ENCODE data around the gene QSOX1. TPM values are rescaled to one million over a fixed set of nuclear protein-coding genes. Genes with fewer than 3 reads are reported as not detected.
A peak's percentile ranks its signal among the peaks of the same experiment; 100 is the strongest.

QSOX1 gene
- total and polyA plus RNA-seq, 9 of the 15 experiments (the other 6 are each of a cell fraction or from before 2014, with no cell fraction given) = 4.0 to 53.1 (median 15.0) TPM

- CTCF ChIA-PET (ENCODE audit: low intra/inter-chr PET ratio) = no interaction called here
Observed at GRCh38 chr1:180247061-180247460, 92.4 kb downstream of the QSOX1 start.

More at GRCh38 chr1:180247061-180247460, 92.4 kb downstream of the QSOX1 start:
- in situ Hi-C loops (cut with MboI) (loop anchor here (5.0 kb wide), 1 partner anchor 60 kb away; no protein-coding TSS in a partner anchor), intact Hi-C loops (cut with micrococcal nuclease) (no loop called here)
- ATAC-seq = no peak
- no peaks in the 10 kb centered on the region for H3K36me3 ChIP-seq (ENCODE audit: control insufficient read depth, insufficient read depth, low read length)
- H3K79me2 ChIP-seq (ENCODE audit: control insufficient read depth, insufficient read depth, low read length) = no peaks in the 10 kb centered on the region
- no peak overlapping the region for H3K4me2 ChIP-seq (ENCODE audit: insufficient read depth, low read length)
- H3K27me3 ChIP-seq (ENCODE audit: control insufficient read depth in 2 of 2, insufficient read depth in 2 of 2, low read length in 2 of 2) = peaks cover 7 to 30% of the 10 kb centered on the region in 2 experiments; a peak in 3 of 5 replicates
- DNase-seq (ENCODE audit: extremely low read depth in 1 of 4, low spot score in 3 of 4) = no peak
- POLR2A ChIA-PET = interaction anchor here (1.0 to 1.4 kb wide), 3 partner anchors 12 to 50 kb away, joined by 3 to 4 read pairs (median 3); no protein-coding TSS in a partner anchor
- H3K9me1 ChIP-seq (ENCODE audit: control insufficient read depth, insufficient read depth, low read length) = no peaks in the 10 kb centered on the region
- no peak overlapping the region for H3K9ac ChIP-seq (ENCODE audit: insufficient read depth in 1 of 2, low read depth in 2 of 2, low read length in 2 of 2)
- H3K4me3 ChIP-seq = no peak overlapping the region
- no peak overlapping the region for H3K27ac ChIP-seq (ENCODE audit: extremely low read depth, low read depth, low read length)
- TF ChIP-seq MEIS2 (IDR thresholded peaks at IDR 0.05; ENCODE audit: partially characterized antibody) = peak; percentile 22
- peak; percentile 33; the same call in 1 of the 2 replicates for TF ChIP-seq ZNF316 (IDR thresholded peaks at IDR 0.05)
- TF ChIP-seq ZBTB49 (CRISPR knock-in tag; IDR thresholded peaks at IDR 0.05; ENCODE audit: borderline replicate concordance) = no peak
- no TSS peak for BruUV-seq (replicated peaks)
- peaks cover 4% of the 10 kb centered on the region; the same call in 1 of the 2 replicates for H4K20me1 ChIP-seq (replicated peaks; ENCODE audit: control insufficient read depth, insufficient read depth, low read length)
- WGBS (ENCODE audit: insufficient coverage, low coverage, missing lambda C conversion rate) = 4% methylated on average over 3 of the region's 3 CpGs
- peaks cover 0 to 7% of the 10 kb centered on the region in 2 experiments; a peak in 2 of 5 replicates for H3K4me1 ChIP-seq (replicated peaks in 1 of 2; ENCODE audit: control insufficient read depth in 2 of 2, insufficient read depth in 2 of 2, low read length in 2 of 2)
- peak; percentile 15 for FAIRE-seq
- no peak overlapping the region for H2AFZ ChIP-seq (ENCODE audit: low read depth, low read length)
- no peaks in the 10 kb centered on the region for H3K9me3 ChIP-seq (replicated peaks; ENCODE audit: control insufficient read depth, insufficient read depth, low read depth, low read length)

Data from K562 (cell line).